Endothelial cell (in vitro differentiated cells): ENCODE data around the gene CES3. TPM values are rescaled to one million over a fixed set of nuclear protein-coding genes. Genes with fewer than 3 reads are reported as not detected.

ENCODE experiments used
- DNase-seq: peaks from one replicate; pipeline ENCODE4 v3.0.0; 2021; ENCODE audit warnings: low spot score
- H3K27ac Mint-ChIP-seq: one replicate; pipeline ENCODE4 v1.8.0; 2021; ENCODE audit warnings: mixed read lengths, inconsistent platforms; ENCODE audit not compliant: unreplicated experiment
- H3K27me3 Mint-ChIP-seq: one replicate; pipeline ENCODE4 v1.8.0; 2021; ENCODE audit warnings: mild to moderate bottlenecking, moderate library complexity, mixed read lengths, inconsistent platforms; ENCODE audit not compliant: unreplicated experiment
- H3K36me3 Mint-ChIP-seq: one replicate; pipeline ENCODE4 v1.8.0; 2021; ENCODE audit warnings: mild to moderate bottlenecking, low read depth, mixed read lengths, inconsistent platforms; ENCODE audit not compliant: unreplicated experiment
- H3K4me1 Mint-ChIP-seq: one replicate; pipeline ENCODE4 v1.8.0; 2021; ENCODE audit warnings: mild to moderate bottlenecking, mixed read lengths, inconsistent platforms; ENCODE audit not compliant: unreplicated experiment
- H3K4me3 Mint-ChIP-seq: one replicate; pipeline ENCODE4 v1.8.0; 2021; ENCODE audit warnings: mild to moderate bottlenecking, mixed read lengths, inconsistent platforms; ENCODE audit not compliant: unreplicated experiment
- H3K9me3 Mint-ChIP-seq: one replicate; pipeline ENCODE4 v1.8.0; 2021; ENCODE audit warnings: mixed read lengths, inconsistent platforms; ENCODE audit not compliant: unreplicated experiment
- CTCF ChIP-seq: fragments of 200-600 bp; sonication (generic); IDR thresholded peaks from one replicate; pipeline ENCODE4 v1.5.0; 2021; ENCODE audit warnings: antibody characterized with exemption; ENCODE audit not compliant: unreplicated experiment
- total RNA-seq: library from RNA; stranded (reverse); fragmentation: NEBNext Ultra II Directional; extraction: Animal tissue kit (Norgen Biotek cat#: 25700); gene quantifications from one replicate; pipeline ENCODE4 v1.2.1, GENCODE V29; 2021; ENCODE audit not compliant: unreplicated experiment

Gene CES3
- total RNA-seq, 1 donor from 2014 or later = 2.5 TPM

GRCh38 chr16:66996324-66996982, 35.4 kb downstream of the CES3 start:
- H3K4me1 Mint-ChIP-seq = peaks cover 7% of the 10 kb centered on the region
- peaks cover 9% of the 10 kb centered on the region for H3K36me3 Mint-ChIP-seq
- TF ChIP-seq CTCF = no peak
- H3K9me3 Mint-ChIP-seq = no peaks in the 10 kb centered on the region
- peaks cover 16% of the 10 kb centered on the region for H3K27me3 Mint-ChIP-seq
- DNase-seq = no peak
- H3K4me3 Mint-ChIP-seq = no peak overlapping the region
- H3K27ac Mint-ChIP-seq = no peak overlapping the region

GRCh38 chr16:66996983-66997358, 35.9 kb downstream of the CES3 start:
- Mint-ChIP-seq H3K4me1 (peaks cover 7% of the 10 kb centered on the region), H3K36me3 (peaks cover 9% of the 10 kb centered on the region), H3K4me3 (no peak overlapping the region), H3K9me3 (no peaks in the 10 kb centered on the region), H3K27me3 (peaks cover 19% of the 10 kb centered on the region), H3K27ac (no peak overlapping the region)
- no peak for DNase-seq
- TF ChIP-seq CTCF = no peak

GRCh38 chr16:67000384-67001351, 39.6 kb downstream of the CES3 start:
- no peak for TF ChIP-seq CTCF
- peaks cover 7% of the 10 kb centered on the region for H3K4me1 Mint-ChIP-seq
- H3K9me3 Mint-ChIP-seq = no peaks in the 10 kb centered on the region
- no peak overlapping the region for H3K4me3 Mint-ChIP-seq
- peaks cover 28% of the 10 kb centered on the region for H3K27me3 Mint-ChIP-seq
- DNase-seq = no peak
- H3K27ac Mint-ChIP-seq = no peak overlapping the region
- H3K36me3 Mint-ChIP-seq = peaks cover 9% of the 10 kb centered on the region

DNA sequence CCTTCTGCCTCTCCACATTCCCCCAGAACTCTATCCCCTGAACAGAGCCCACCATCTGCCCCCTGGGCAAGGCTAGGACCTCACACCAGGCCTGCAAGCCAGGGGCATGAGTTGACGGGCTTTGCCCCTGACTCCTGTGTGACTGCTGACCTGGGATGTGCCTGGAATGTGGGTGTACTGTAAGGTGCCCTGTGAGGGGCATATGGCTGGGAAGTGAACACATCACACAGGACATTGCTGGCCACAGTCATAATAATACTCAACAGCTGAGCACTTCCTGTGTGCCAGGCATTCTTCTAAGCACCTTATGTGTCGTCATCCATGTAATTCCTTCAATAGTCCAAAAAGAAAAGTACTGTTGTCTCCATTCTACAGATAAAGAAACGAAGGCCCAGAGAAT, 40.7 kb downstream of the CES3 start:
- Mint-ChIP-seq H3K27me3 (peaks cover 28% of the 10 kb centered on the region), H3K4me3 (no peak overlapping the region)

More for the DNA sequence above, 40.7 kb downstream of the CES3 start:
- no peak for DNase-seq
- Mint-ChIP-seq H3K9me3 (no peaks in the 10 kb centered on the region), H3K27ac (no peak overlapping the region), H3K4me1 (peaks cover 7% of the 10 kb centered on the region), H3K36me3 (peaks cover 9% of the 10 kb centered on the region)
- no peak for TF ChIP-seq CTCF
